Mesendoderm (in vitro differentiated cells): ENCODE measurements around the gene FAM83F.

Source experiments
- DNase-seq: peaks from one replicate; pipeline ENCODE4 v3.0.0; 2013
- H2AK5ac ChIP-seq: 2 replicates; pipeline ENCODE4 v1.6.1; 2013; ENCODE audit warnings: low read length, inconsistent platforms
- H2BK120ac ChIP-seq: 2 replicates; pipeline ENCODE4 v1.6.1; 2013; ENCODE audit warnings: low read depth, mild to moderate bottlenecking, low read length, moderate library complexity, mixed read lengths
- H2BK15ac ChIP-seq: replicated peaks from 2 replicates; pipeline ENCODE4 v1.6.1; 2013; ENCODE audit warnings: low read depth, mild to moderate bottlenecking, moderate library complexity
- H2BK5ac ChIP-seq: 2 replicates; pipeline ENCODE4 v1.6.1; 2013; ENCODE audit warnings: low read length, inconsistent platforms
- H3K18ac ChIP-seq: 2 replicates; pipeline ENCODE4 v1.6.1; 2013; ENCODE audit warnings: mild to moderate bottlenecking, low read length, mixed read lengths
- H3K23ac ChIP-seq: one replicate; pipeline ENCODE4 v1.6.1; 2013; ENCODE audit warnings: low read length
- H3K27ac ChIP-seq: 2 replicates; pipeline ENCODE4 v1.5.1; 2013; ENCODE audit warnings: low read depth, mild to moderate bottlenecking, inconsistent platforms, low read length, moderate library complexity
- H3K27me3 ChIP-seq: 2 replicates; pipeline ENCODE4 v1.6.1; 2013; ENCODE audit warnings: low read length, control low read depth, mild to moderate bottlenecking, inconsistent platforms; ENCODE audit not compliant: insufficient read depth, poor library complexity
- H3K36me3 ChIP-seq: 2 replicates; pipeline ENCODE4 v1.6.1; 2013; ENCODE audit warnings: low read length, inconsistent platforms; ENCODE audit not compliant: control insufficient read depth, insufficient read depth
- H3K4ac ChIP-seq: one replicate; pipeline ENCODE4 v1.6.1; 2013; ENCODE audit warnings: low read depth, mild to moderate bottlenecking, low read length, moderate library complexity
- H3K4me1 ChIP-seq: 2 replicates; pipeline ENCODE4 v1.6.1; 2013; ENCODE audit warnings: low read depth, low read length, inconsistent platforms; ENCODE audit not compliant: control insufficient read depth
- H3K4me2 ChIP-seq: 2 replicates; pipeline ENCODE4 v1.6.1; 2013; ENCODE audit warnings: low read length
- H3K4me3 ChIP-seq: 2 replicates; pipeline ENCODE4 v1.5.1; 2013; ENCODE audit warnings: mild to moderate bottlenecking, low read length
- H3K56ac ChIP-seq: one replicate; pipeline ENCODE4 v1.6.1; 2013; ENCODE audit warnings: low read length
- H3K79me1 ChIP-seq: 2 replicates; pipeline ENCODE4 v1.6.1; 2013; ENCODE audit warnings: low read length, inconsistent platforms
- H3K79me2 ChIP-seq: 2 replicates; pipeline ENCODE4 v1.6.1; 2013; ENCODE audit warnings: mild to moderate bottlenecking, low read length; ENCODE audit not compliant: control insufficient read depth, insufficient read depth
- H3K9ac ChIP-seq: 2 replicates; pipeline ENCODE4 v1.6.1; 2013; ENCODE audit warnings: low read length, inconsistent platforms
- H4K5ac ChIP-seq: one replicate; pipeline ENCODE4 v1.6.1; 2013; ENCODE audit warnings: low read length
- H4K8ac ChIP-seq: one replicate; pipeline ENCODE4 v1.6.1; 2013; ENCODE audit warnings: low read depth, mild to moderate bottlenecking, control low read depth, low read length, moderate library complexity
- WGBS: extraction: QIAGEN DNeasy Blood & Tissue Kit; methylation state at CpG from one replicate; pipeline ENCODE4 v1.1.7; 2013; ENCODE audit warnings: low lambda C conversion rate, missing lambda C conversion rate; ENCODE audit not compliant: insufficient coverage; ENCODE audit errors: extremely low coverage; 5-methylcytosine and 5-hydroxymethylcytosine counted together

Gene FAM83F

GRCh38 chr22:39980596-39980995, 14.2 kb upstream of the FAM83F start:
- H3K79me1 ChIP-seq, result no peaks in the 10 kb centered on the region
- no peak overlapping the region for H3K9ac ChIP-seq
- no peak overlapping the region for H3K4me2 ChIP-seq
- H3K18ac ChIP-seq, result no peak overlapping the region
- WGBS, result no CpG with 5 or more reads among the region's 6 CpGs
- no peak overlapping the region for H2BK120ac ChIP-seq
- no peak overlapping the region for H3K4ac ChIP-seq
- no peak overlapping the region for H3K23ac ChIP-seq
- H3K27me3 ChIP-seq, result no peaks in the 10 kb centered on the region
- H3K4me1 ChIP-seq, result no peaks in the 10 kb centered on the region
- no peak overlapping the region for H4K8ac ChIP-seq
- H3K4me3 ChIP-seq, result no peak overlapping the region
- H3K79me2 ChIP-seq, result no peaks in the 10 kb centered on the region
- H2BK5ac ChIP-seq, result no peak overlapping the region
- H2BK15ac ChIP-seq, result no peak overlapping the region
- no peaks in the 10 kb centered on the region for H3K36me3 ChIP-seq
- no peak overlapping the region for H4K5ac ChIP-seq
- H3K27ac ChIP-seq, result no peak overlapping the region
- no peak overlapping the region for H3K56ac ChIP-seq
- no peak overlapping the region for H2AK5ac ChIP-seq
- no peak for DNase-seq

GRCh38 chr22:39983346-39983745, 11.4 kb upstream of the FAM83F start:
- H3K27ac ChIP-seq, result no peak overlapping the region
- no peaks in the 10 kb centered on the region for H3K36me3 ChIP-seq
- H4K5ac ChIP-seq, result no peak overlapping the region
- H3K23ac ChIP-seq, result no peak overlapping the region
- no peak overlapping the region for H3K9ac ChIP-seq
- no peaks in the 10 kb centered on the region for H3K79me1 ChIP-seq
- no peak overlapping the region for H3K4me2 ChIP-seq
- no peak overlapping the region for H2BK5ac ChIP-seq
- no peak overlapping the region for H2BK15ac ChIP-seq
- H2BK120ac ChIP-seq, result no peak overlapping the region
- H3K4me1 ChIP-seq, result no peaks in the 10 kb centered on the region
- no peak overlapping the region for H3K4me3 ChIP-seq
- no peak overlapping the region for H2AK5ac ChIP-seq
- H3K18ac ChIP-seq, result no peak overlapping the region
- no peak overlapping the region for H3K4ac ChIP-seq
- H3K27me3 ChIP-seq, result no peaks in the 10 kb centered on the region
- no CpG with 5 or more reads among the region's 4 CpGs for WGBS
- H3K79me2 ChIP-seq, result no peaks in the 10 kb centered on the region
- DNase-seq, result no peak
- H4K8ac ChIP-seq, result no peak overlapping the region
- H3K56ac ChIP-seq, result no peak overlapping the region

DNA sequence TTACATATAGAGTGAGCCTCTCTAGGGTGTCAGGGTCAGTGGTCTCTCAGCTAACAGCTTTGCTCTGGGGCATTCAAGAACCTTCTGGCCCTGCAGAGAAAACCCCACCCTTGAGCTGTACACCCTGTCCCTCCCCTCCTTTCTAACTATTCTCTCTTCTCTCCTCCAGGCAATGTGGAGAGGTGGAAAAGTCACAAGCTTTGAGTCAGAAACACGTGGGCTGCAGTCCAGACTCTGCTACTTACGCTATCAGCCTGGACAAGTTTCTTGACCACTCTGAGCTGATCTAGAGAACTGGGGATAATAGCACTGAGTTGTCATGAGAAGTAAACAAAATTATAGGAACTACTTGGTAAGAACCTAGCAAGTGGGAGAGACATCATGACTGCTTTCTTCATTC, 10.7 kb upstream of the FAM83F start:
- Histone ChIP-seq H3K27me3 (no peaks in the 10 kb centered on the region), H4K8ac (no peak overlapping the region), H3K9ac (no peak overlapping the region), H2AK5ac (no peak overlapping the region), H3K27ac (no peak overlapping the region), H3K4me3 (no peak overlapping the region), H3K56ac (no peak overlapping the region), H3K79me2 (no peaks in the 10 kb centered on the region), H2BK5ac (no peak overlapping the region), H2BK15ac (no peak overlapping the region), H3K4me1 (no peaks in the 10 kb centered on the region), H2BK120ac (no peak overlapping the region), H3K79me1 (no peaks in the 10 kb centered on the region), H4K5ac (no peak overlapping the region), H3K4ac (no peak overlapping the region), H3K23ac (no peak overlapping the region), H3K36me3 (no peaks in the 10 kb centered on the region), H3K4me2 (no peak overlapping the region), H3K18ac (no peak overlapping the region)
- WGBS, result no CpG with 5 or more reads among the region's 2 CpGs
- no peak for DNase-seq

DNA sequence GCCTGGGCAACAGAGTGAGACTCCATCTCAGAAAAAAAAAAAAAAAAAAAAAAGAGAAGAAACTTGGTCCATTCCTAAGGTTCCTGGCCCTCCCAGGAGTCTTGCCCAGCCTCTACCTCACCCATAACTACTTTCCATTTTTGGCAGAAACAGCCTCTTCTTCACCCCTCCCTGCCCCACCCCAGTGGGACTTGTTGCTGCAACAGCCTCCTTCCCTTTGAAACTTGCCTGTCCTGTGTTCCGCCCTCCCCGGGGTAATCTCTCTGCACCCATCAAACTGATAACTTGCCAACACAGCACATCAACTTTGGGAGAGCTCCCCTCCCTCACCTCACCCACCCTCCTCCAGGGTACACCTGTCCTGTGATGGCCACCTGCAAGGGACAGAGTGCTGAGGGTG, 10.0 kb upstream of the FAM83F start:
- H2BK5ac ChIP-seq, result no peak overlapping the region
- no peak overlapping the region for H3K4me2 ChIP-seq
- H3K79me2 ChIP-seq, result no peaks in the 10 kb centered on the region
- no peak overlapping the region for H4K8ac ChIP-seq
- no peak overlapping the region for H3K4me3 ChIP-seq
- H2BK15ac ChIP-seq, result no peak overlapping the region
- H2AK5ac ChIP-seq, result no peak overlapping the region
- WGBS, result no CpG with 5 or more reads among the region's 2 CpGs
- no peaks in the 10 kb centered on the region for H3K79me1 ChIP-seq
- DNase-seq, result no peak
- no peak overlapping the region for H3K4ac ChIP-seq
- no peak overlapping the region for H3K56ac ChIP-seq
- H3K18ac ChIP-seq, result no peak overlapping the region
- H2BK120ac ChIP-seq, result no peak overlapping the region
- H3K27me3 ChIP-seq, result no peaks in the 10 kb centered on the region
- no peaks in the 10 kb centered on the region for H3K4me1 ChIP-seq
- no peak overlapping the region for H4K5ac ChIP-seq
- H3K9ac ChIP-seq, result no peak overlapping the region
- no peak overlapping the region for H3K27ac ChIP-seq
- no peak overlapping the region for H3K23ac ChIP-seq
- H3K36me3 ChIP-seq, result no peaks in the 10 kb centered on the region

GRCh38 chr22:39985383-39986035, 9.2 kb upstream of the FAM83F start:
- no CpG with 5 or more reads among the region's 7 CpGs for WGBS

More at GRCh38 chr22:39985383-39986035, 9.2 kb upstream of the FAM83F start:
- Histone ChIP-seq H4K5ac (no peak overlapping the region), H3K4ac (no peak overlapping the region), H3K36me3 (no peaks in the 10 kb centered on the region), H3K4me2 (no peak overlapping the region), H2BK5ac (no peak overlapping the region), H3K9ac (no peak overlapping the region), H2BK120ac (no peak overlapping the region), H3K18ac (no peak overlapping the region), H4K8ac (no peak overlapping the region), H3K79me1 (no peaks in the 10 kb centered on the region), H3K4me3 (no peak overlapping the region), H3K4me1 (no peaks in the 10 kb centered on the region), H3K27ac (no peak overlapping the region), H3K27me3 (no peaks in the 10 kb centered on the region), H3K79me2 (no peaks in the 10 kb centered on the region), H2BK15ac (no peak overlapping the region), H3K23ac (no peak overlapping the region), H2AK5ac (no peak overlapping the region), H3K56ac (no peak overlapping the region)
- DNase-seq, result no peak
